GM12878 (cell line): Measurements from ENCODE around the gene LAMP1. TPM values are rescaled to one million over a fixed set of nuclear protein-coding genes. Genes with fewer than 3 reads are reported as not detected.

ENCODE experiments used
- ATAC-seq: fragments of 200-7000 bp; cut with Tn5 transposase; 3 replicates; pipeline ENCODE4 v1.9.1; 2020; ENCODE audit warnings: mild to moderate bottlenecking, moderate library complexity
- BruUV-seq: library from RNA; stranded (reverse); fragments of 400-500 nt; replicated peaks from 2 replicates; lab custom pipeline; 2021; lab: Mats Ljungman, UMichigan
- CTCF ChIA-PET: fragments of 300-600 bp; sonication (Branson Sonifier 250); formaldehyde crosslinking; extraction: SDS; loops from one replicate; lab custom pipeline; 2021; ENCODE audit warnings: inconsistent platforms; lab: Yijun Ruan, JAX
- POLR2A ChIA-PET: fragments of 350-600 bp; formaldehyde crosslinking; extraction: SDS; loops from one replicate; lab custom pipeline; 2021; ENCODE audit warnings: inconsistent platforms; lab: Charles Lee
- RAD21 ChIA-PET: fragments of 300-600 bp; sonication (Branson Sonifier 250); formaldehyde crosslinking; loops from one replicate; lab custom pipeline; 2023; ENCODE audit warnings: antibody characterized with exemption; ENCODE audit not compliant: unreplicated experiment; lab: Charles Lee
- SMC1A ChIA-PET: fragments of 300-600 bp; sonication (Branson Sonifier 250); formaldehyde crosslinking; loops from one replicate; lab custom pipeline; 2023; ENCODE audit not compliant: unreplicated experiment, uncharacterized antibody; lab: Charles Lee
- DNase-seq: peaks from one replicate; pipeline ENCODE4 v3.0.0-alpha.2; 2011; ENCODE audit warnings: low read depth, low spot score
- FAIRE-seq: peaks from 3 replicates; lab custom pipeline; 2011; peaks lifted over from hg19 to GRCh38; lab: Jason Lieb, UNC
- H2AFZ ChIP-seq: 2 replicates; pipeline ENCODE4 v1.6.0; 2011; ENCODE audit warnings: low read depth, low read length, control low read depth; ENCODE audit not compliant: control insufficient read depth
- H3K27ac ChIP-seq: 2 replicates; pipeline ENCODE4 v1.5.1; 2011; ENCODE audit warnings: control low read depth; ENCODE audit not compliant: control insufficient read depth, insufficient read depth
- H3K27me3 ChIP-seq, 2 experiments: replicated peaks in 1 of 2; 2 replicates each; pipeline versions ENCODE4 v1.6.0 to v1.6.1; 2011; ENCODE audit warnings: low read length in 1 of 2; ENCODE audit not compliant: control insufficient read depth in 2 of 2, insufficient read depth in 2 of 2
- H3K36me3 ChIP-seq, 2 experiments: 2 replicates each; pipeline ENCODE4 v1.5.1; 2011; ENCODE audit warnings: low read length in 1 of 2; ENCODE audit not compliant: control insufficient read depth in 2 of 2, insufficient read depth in 2 of 2
- H3K4me1 ChIP-seq: 2 replicates; pipeline ENCODE4 v1.6.1; 2011; ENCODE audit warnings: mild to moderate bottlenecking, low read length, moderate library complexity, mixed read lengths; ENCODE audit not compliant: control insufficient read depth, insufficient read depth
- H3K4me2 ChIP-seq: 2 replicates; pipeline ENCODE4 v1.6.0; 2011; ENCODE audit warnings: control low read depth; ENCODE audit not compliant: control insufficient read depth, insufficient read depth
- H3K4me3 ChIP-seq: fragments of 200-600 bp; sonication (generic); 2 replicates; pipeline ENCODE4 v1.5.1; 2016
- H3K79me2 ChIP-seq: 2 replicates; pipeline ENCODE4 v1.6.0; 2011; ENCODE audit warnings: low read length; ENCODE audit not compliant: control insufficient read depth, insufficient read depth
- H3K9ac ChIP-seq: 2 replicates; pipeline ENCODE4 v1.8.0; 2011; ENCODE audit warnings: low read length, control low read depth, mixed read lengths; ENCODE audit not compliant: control insufficient read depth, insufficient read depth
- H3K9me3 ChIP-seq: replicated peaks from 3 replicates; pipeline ENCODE4 v1.5.1; 2011; ENCODE audit warnings: mild to moderate bottlenecking, low read length; ENCODE audit not compliant: control insufficient read depth, insufficient read depth
- H4K20me1 ChIP-seq: 2 replicates; pipeline ENCODE4 v1.6.0; 2011; ENCODE audit not compliant: control insufficient read depth, insufficient read depth
- BRCA1 ChIP-seq: IDR thresholded peaks from 2 replicates; pipeline ENCODE4 v1.6.1; 2011; ENCODE audit warnings: low read depth, low read length, improper control_type of control experiment
- EGR1 ChIP-seq, 2 experiments: IDR thresholded peaks; 1 replicate in 1 of 2; 2 replicates in 1 of 2; pipeline ENCODE4 v1.6.1; 2011 to 2012; ENCODE audit warnings: low read depth in 2 of 2, low read length in 2 of 2, borderline replicate concordance in 1 of 2, mild to moderate bottlenecking in 1 of 2, moderate library complexity in 1 of 2
- FOXK2 ChIP-seq: fragments of 450-650 bp; IDR thresholded peaks from 2 replicates; pipeline ENCODE4 v1.6.1; 2017; ENCODE audit warnings: mild to moderate bottlenecking, moderate library complexity
- MEF2A ChIP-seq: IDR thresholded peaks from 2 replicates; pipeline ENCODE4 v1.6.1; 2011; ENCODE audit warnings: low read depth, mild to moderate bottlenecking, low read length, moderate library complexity; ENCODE audit not compliant: insufficient read depth
- SREBF1 ChIP-seq: IDR thresholded peaks from 2 replicates; pipeline ENCODE4 v1.6.1; 2012; ENCODE audit warnings: mild to moderate bottlenecking, low read length
- STAT3 ChIP-seq: IDR thresholded peaks from 2 replicates; pipeline ENCODE4 v1.6.1; 2011; ENCODE audit warnings: low read depth, low read length, improper control_type of control experiment
- TAF1 ChIP-seq: IDR thresholded peaks from 2 replicates; pipeline ENCODE4 v1.6.1; 2011; ENCODE audit warnings: mild to moderate bottlenecking, low read depth, low read length, borderline replicate concordance
- TARDBP ChIP-seq: IDR thresholded peaks from 2 replicates; pipeline ENCODE4 v1.6.1; 2016; ENCODE audit warnings: borderline replicate concordance
- WRNIP1 ChIP-seq: IDR thresholded peaks from 2 replicates; pipeline ENCODE4 v1.6.1; 2011; ENCODE audit warnings: low read depth, low read length, improper control_type of control experiment, borderline replicate concordance
- ZNF274 ChIP-seq: IDR thresholded peaks from one replicate; pipeline ENCODE4 v1.8.0; 2011; ENCODE audit not compliant: insufficient read length, insufficient read depth
- ZNF622 ChIP-seq: fragments of 450-650 bp; IDR thresholded peaks from 2 replicates; pipeline ENCODE4 v1.6.1; 2017; ENCODE audit warnings: mild to moderate bottlenecking, inconsistent platforms
- WGBS: methylation state at CpG from one replicate; pipeline ENCODE4 v1.1.6; 2016; ENCODE audit warnings: low lambda C conversion rate; ENCODE audit not compliant: insufficient replicate concordance, insufficient coverage; ENCODE audit errors: missing lambda C conversion rate; 5-methylcytosine and 5-hydroxymethylcytosine counted together
- in situ Hi-C: fragments of 300-500 bp; cut with MboI; formaldehyde crosslinking; loops from 9 replicates; pipeline ENCODE4 v1.14.3; 2018; ENCODE audit warnings: mixed read lengths
- intact Hi-C: fragments of 100-400 bp; cut with micrococcal nuclease; formaldehyde crosslinking; loops from one replicate; pipeline ENCODE4 v1.14.2; 2022; ENCODE audit not compliant: unreplicated experiment
- polyA plus RNA-seq, 11 experiments: library from polyadenylated mRNA; depleted of rRNA in 4 of 11; unstranded in 6 of 11; stranded (reverse) in 5 of 11; fragments of >200 nt; fragmentation: Nextera tagmentation in 4 of 11; fragmentation: Illumina TruSeq in 1 of 11; extraction: Ambion mirVana in 4 of 11; extraction: Trizol in 1 of 11; gene quantifications; 1 replicate in 1 of 11; 2 replicates in 10 of 11; pipeline versions ENCODE4 v1.2.1 to v1.2.3, GENCODE V29; 2011 to 2016; ENCODE audit warnings: inconsistent platforms in 2 of 11, missing spikeins in 2 of 11, low read depth in 1 of 11
- total RNA-seq, 4 experiments: library from RNA; depleted of rRNA in 3 of 4; stranded (reverse); fragments of >200 nt in 3 of 4; fragmentation: Illumina TruSeq in 1 of 4; extraction: Trizol in 1 of 4; gene quantifications; 2 replicates each; pipeline versions ENCODE4 v1.2.1 to v1.2.3, GENCODE V29; 2013 to 2021
- TF ChIP-seq, protein P1 (sequence below): IDR thresholded peaks from 2 replicates; pipeline ENCODE4 v1.6.1; 2012; ENCODE audit warnings: low read depth, low read length, improper control_type of control experiment
- TF ChIP-seq, protein P2 (sequence below): fragments of 450-650 bp; IDR thresholded peaks from 2 replicates; pipeline ENCODE4 v1.6.1; 2017; ENCODE audit warnings: mild to moderate bottlenecking, moderate library complexity

The LAMP1 gene
- total and polyA plus RNA-seq, 10 of the 15 experiments (the other 5 are each of a cell fraction or from before 2014, with no cell fraction given), result 2.5 to 83.0 (median 32.7) TPM

DNA sequence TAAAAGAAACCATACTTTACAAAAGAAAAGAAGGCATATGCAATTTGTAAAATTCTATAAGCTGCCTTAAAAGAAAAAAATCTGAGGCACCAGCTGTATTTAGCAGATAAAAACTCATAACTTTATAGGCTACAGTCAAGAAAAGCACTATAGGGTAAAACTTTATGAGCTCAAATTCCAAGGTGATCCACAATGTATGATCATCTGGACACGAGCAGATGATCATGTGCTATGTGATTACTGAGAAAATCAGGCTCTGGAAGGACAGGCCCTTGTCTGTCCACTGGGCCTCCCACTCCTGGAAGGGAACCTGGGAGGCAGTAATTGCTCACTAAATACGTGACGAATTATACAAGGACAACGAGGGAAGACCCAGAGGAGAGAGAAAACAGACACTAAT lies 59.6 kb downstream of the LAMP1 start:
- RAD21 ChIA-PET, result no interaction called here
- SMC1A ChIA-PET, result no interaction called here
- Histone ChIP-seq H2AFZ (no peak overlapping the region), H3K4me3 (no peak overlapping the region), H3K4me1 (no peaks in the 10 kb centered on the region), H3K9me3 (no peaks in the 10 kb centered on the region), H3K9ac (no peak overlapping the region), H4K20me1 (no peaks in the 10 kb centered on the region), H3K27ac (no peak overlapping the region), H3K36me3 (no peaks in the 10 kb centered on the region), H3K79me2 (no peaks in the 10 kb centered on the region), H3K4me2 (no peak overlapping the region), H3K27me3 (no peaks in the 10 kb centered on the region; a peak in 1 of 4 replicates)
- DNase-seq, result no peak
- ATAC-seq, result no peak
- WGBS, result 0% methylated on average over 4 of the region's 4 CpGs
- TF ChIP-seq EGR1 (IDR thresholded peaks at IDR 0.05; ENCODE audit: borderline replicate concordance in 1 of 2, low read depth in 2 of 2, low read length in 2 of 2) (no peak), BRCA1 (no peak), MEF2A (no peak), SREBF1 (no peak), FOXK2 (no peak)
- POLR2A ChIA-PET, result interaction anchor here (0.7 kb wide), 1 partner anchor 205 kb away, joined by 7 read pairs; no protein-coding TSS in a partner anchor
- CTCF ChIA-PET, result no interaction called here
- no peak for FAIRE-seq
- intact Hi-C loops, result no loop called here
- in situ Hi-C loops, result no loop called here
- BruUV-seq, result no TSS peak

DNA sequence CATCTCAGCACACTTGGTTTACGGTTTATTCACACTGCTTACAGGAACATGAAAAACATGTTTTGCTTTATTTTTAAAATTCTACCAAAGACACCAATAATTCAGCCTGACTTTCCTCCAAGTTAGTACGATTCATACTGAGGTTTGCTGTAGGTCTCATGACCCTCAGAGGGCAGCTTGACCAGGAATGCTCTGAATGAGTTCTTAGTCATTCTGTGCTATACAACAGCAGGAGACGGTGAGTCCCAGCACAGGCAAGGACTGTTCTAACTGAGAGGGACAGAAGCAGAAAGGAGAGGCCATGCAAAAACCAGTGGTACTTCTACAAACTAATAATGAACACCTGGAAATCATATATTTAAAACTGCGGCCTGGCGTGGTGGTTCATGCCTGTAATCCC lies 60.5 kb downstream of the LAMP1 start:
- CTCF ChIA-PET, result no interaction called here
- in situ Hi-C loops, result no loop called here
- ATAC-seq (no peak), FAIRE-seq (no peak), DNase-seq (no peak)
- H3K9ac ChIP-seq, result no peak overlapping the region
- no peak overlapping the region for H2AFZ ChIP-seq
- no peak overlapping the region for H3K27ac ChIP-seq
- WGBS, result 48% methylated on average over 5 of the region's 5 CpGs
- H4K20me1 ChIP-seq, result no peaks in the 10 kb centered on the region
- no peaks in the 10 kb centered on the region for H3K79me2 ChIP-seq
- H3K4me1 ChIP-seq, result no peaks in the 10 kb centered on the region
- BruUV-seq, result no TSS peak
- SMC1A ChIA-PET, result no interaction called here
- RAD21 ChIA-PET, result no interaction called here
- no peaks in the 10 kb centered on the region for H3K9me3 ChIP-seq
- intact Hi-C loops, result no loop called here
- no peaks in the 10 kb centered on the region for H3K36me3 ChIP-seq
- no peak overlapping the region for H3K4me2 ChIP-seq
- TF ChIP-seq ZNF622 (no peak), SREBF1 (no peak), STAT3 (no peak), TAF1 (no peak), WRNIP1 (no peak), TARDBP (no peak), ZNF274 (no peak)
- TF ChIP-seq, protein P1, sequence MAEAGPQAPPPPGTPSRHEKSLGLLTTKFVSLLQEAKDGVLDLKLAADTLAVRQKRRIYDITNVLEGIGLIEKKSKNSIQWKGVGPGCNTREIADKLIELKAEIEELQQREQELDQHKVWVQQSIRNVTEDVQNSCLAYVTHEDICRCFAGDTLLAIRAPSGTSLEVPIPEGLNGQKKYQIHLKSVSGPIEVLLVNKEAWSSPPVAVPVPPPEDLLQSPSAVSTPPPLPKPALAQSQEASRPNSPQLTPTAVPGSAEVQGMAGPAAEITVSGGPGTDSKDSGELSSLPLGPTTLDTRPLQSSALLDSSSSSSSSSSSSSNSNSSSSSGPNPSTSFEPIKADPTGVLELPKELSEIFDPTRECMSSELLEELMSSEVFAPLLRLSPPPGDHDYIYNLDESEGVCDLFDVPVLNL, result no peak
- TF ChIP-seq, protein P2, sequence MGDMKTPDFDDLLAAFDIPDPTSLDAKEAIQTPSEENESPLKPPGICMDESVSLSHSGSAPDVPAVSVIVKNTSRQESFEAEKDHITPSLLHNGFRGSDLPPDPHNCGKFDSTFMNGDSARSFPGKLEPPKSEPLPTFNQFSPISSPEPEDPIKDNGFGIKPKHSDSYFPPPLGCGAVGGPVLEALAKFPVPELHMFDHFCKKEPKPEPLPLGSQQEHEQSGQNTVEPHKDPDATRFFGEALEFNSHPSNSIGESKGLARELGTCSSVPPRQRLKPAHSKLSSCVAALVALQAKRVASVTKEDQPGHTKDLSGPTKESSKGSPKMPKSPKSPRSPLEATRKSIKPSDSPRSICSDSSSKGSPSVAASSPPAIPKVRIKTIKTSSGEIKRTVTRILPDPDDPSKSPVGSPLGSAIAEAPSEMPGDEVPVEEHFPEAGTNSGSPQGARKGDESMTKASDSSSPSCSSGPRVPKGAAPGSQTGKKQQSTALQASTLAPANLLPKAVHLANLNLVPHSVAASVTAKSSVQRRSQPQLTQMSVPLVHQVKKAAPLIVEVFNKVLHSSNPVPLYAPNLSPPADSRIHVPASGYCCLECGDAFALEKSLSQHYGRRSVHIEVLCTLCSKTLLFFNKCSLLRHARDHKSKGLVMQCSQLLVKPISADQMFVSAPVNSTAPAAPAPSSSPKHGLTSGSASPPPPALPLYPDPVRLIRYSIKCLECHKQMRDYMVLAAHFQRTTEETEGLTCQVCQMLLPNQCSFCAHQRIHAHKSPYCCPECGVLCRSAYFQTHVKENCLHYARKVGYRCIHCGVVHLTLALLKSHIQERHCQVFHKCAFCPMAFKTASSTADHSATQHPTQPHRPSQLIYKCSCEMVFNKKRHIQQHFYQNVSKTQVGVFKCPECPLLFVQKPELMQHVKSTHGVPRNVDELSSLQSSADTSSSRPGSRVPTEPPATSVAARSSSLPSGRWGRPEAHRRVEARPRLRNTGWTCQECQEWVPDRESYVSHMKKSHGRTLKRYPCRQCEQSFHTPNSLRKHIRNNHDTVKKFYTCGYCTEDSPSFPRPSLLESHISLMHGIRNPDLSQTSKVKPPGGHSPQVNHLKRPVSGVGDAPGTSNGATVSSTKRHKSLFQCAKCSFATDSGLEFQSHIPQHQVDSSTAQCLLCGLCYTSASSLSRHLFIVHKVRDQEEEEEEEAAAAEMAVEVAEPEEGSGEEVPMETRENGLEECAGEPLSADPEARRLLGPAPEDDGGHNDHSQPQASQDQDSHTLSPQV, result no peak
- no peaks in the 10 kb centered on the region; a peak in 1 of 4 replicates for H3K27me3 ChIP-seq
- H3K4me3 ChIP-seq, result no peak overlapping the region
- POLR2A ChIA-PET, result interaction anchor here (0.7 kb wide), 1 partner anchor 205 kb away, joined by 7 read pairs; no protein-coding TSS in a partner anchor
